OCI-LY7 (cell line): ENCODE data around the gene HEATR5A.

Experiments used
- CTCF ChIP-seq: fragments of 200-600 bp; sonication (generic); conservative IDR thresholded peaks from 2 replicates; pipeline ENCODE4 v1.5.1; 2014; ENCODE audit warnings: mild to moderate bottlenecking, antibody characterized with exemption, low read length, moderate library complexity, mixed read lengths
- EZH2phosphoT487 ChIP-seq: fragments of 200-600 bp; sonication (generic); IDR thresholded peaks from 2 replicates; pipeline ENCODE4 v1.6.1; 2018; ENCODE audit warnings: low read depth, borderline replicate concordance, mild to moderate bottlenecking, mixed run types, antibody characterized with exemption, low read length, moderate library complexity, mixed read lengths

- no peak for TF ChIP-seq CTCF
- TF ChIP-seq EZH2phosphoT487, result no peak
Measured at GRCh38 chr14:31410048-31410650, 10.2 kb downstream of the HEATR5A start.
